ENCODE results near the gene DNASE1L2. TPM values are rescaled to one million over a fixed set of nuclear protein-coding genes. Genes with fewer than 3 reads are reported as not detected.

The DNASE1L2 gene
- polyA plus RNA-seq, 1 experiment = 0.38 TPM

DNA sequence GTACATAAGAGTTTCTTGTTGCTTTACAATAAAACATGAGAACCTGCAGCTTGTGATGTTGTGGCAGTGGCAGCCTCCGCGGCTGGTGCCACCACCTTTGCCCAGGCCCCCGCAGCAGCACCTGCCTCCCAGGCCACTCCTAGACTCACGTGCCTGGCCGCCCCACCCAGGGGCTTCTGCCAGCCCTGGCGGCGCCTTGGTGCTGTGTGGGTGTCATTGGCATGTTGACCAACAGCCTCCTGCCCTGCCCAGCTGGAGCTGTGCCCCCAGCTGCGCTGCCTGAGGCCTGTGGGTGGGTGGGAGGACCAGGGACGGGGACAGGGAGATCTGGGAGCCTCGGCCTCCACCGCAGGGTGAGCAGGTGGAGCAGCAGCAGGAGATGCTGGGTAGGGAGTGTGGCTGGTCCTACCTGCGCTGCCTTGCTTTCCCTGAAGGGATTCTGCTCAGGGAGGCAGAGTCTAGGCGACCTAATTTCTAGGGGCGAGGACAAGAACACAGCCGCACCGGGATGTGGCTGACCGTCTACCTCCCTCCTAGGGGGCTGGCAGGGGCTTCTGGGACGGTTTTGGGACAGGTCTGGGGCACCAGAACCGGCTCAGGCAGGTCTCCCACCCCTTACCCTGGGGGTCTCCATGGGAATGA, 428 bp upstream of the DNASE1L2 start:
- Histone ChIP-seq H3K27me3 (ENCODE audit: control insufficient read depth, insufficient read depth, low read length) (no peaks in the 10 kb centered on the region), H3K36me3 (ENCODE audit: control insufficient read depth, insufficient read depth, low read length) (peaks cover 33% of the 10 kb centered on the region), H3K4me3 (ENCODE audit: low read depth, low read length) (no peak overlapping the region)
- DNase-seq (ENCODE audit: low read depth) = no peak
- CTCF ChIA-PET = no interaction called here
- POLR2A ChIA-PET = interaction anchor here (0.6 kb wide), 1 partner anchor 233 kb away, joined by 4 read pairs; no protein-coding TSS in a partner anchor
- TF ChIP-seq, protein P1, sequence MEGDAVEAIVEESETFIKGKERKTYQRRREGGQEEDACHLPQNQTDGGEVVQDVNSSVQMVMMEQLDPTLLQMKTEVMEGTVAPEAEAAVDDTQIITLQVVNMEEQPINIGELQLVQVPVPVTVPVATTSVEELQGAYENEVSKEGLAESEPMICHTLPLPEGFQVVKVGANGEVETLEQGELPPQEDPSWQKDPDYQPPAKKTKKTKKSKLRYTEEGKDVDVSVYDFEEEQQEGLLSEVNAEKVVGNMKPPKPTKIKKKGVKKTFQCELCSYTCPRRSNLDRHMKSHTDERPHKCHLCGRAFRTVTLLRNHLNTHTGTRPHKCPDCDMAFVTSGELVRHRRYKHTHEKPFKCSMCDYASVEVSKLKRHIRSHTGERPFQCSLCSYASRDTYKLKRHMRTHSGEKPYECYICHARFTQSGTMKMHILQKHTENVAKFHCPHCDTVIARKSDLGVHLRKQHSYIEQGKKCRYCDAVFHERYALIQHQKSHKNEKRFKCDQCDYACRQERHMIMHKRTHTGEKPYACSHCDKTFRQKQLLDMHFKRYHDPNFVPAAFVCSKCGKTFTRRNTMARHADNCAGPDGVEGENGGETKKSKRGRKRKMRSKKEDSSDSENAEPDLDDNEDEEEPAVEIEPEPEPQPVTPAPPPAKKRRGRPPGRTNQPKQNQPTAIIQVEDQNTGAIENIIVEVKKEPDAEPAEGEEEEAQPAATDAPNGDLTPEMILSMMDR (IDR thresholded peaks at IDR 0.05; ENCODE audit: insufficient read depth, low read depth, low read length) = no peak

GRCh38 chr16:2237102-2237482, 848 bp downstream of the DNASE1L2 start:
- TF ChIP-seq, protein P1 (IDR thresholded peaks at IDR 0.05; ENCODE audit: insufficient read depth, low read depth, low read length) = no peak
- peaks cover 25% of the 10 kb centered on the region for H3K36me3 ChIP-seq (ENCODE audit: control insufficient read depth, insufficient read depth, low read length)
- DNase-seq (ENCODE audit: low read depth) = no peak
- H3K4me3 ChIP-seq (ENCODE audit: low read depth, low read length) = no peak overlapping the region
- no peaks in the 10 kb centered on the region for H3K27me3 ChIP-seq (ENCODE audit: control insufficient read depth, insufficient read depth, low read length)
- ChIA-PET CTCF (no interaction called here), POLR2A (no interaction called here)

GRCh38 chr16:2237493-2238149, 1.4 kb downstream of the DNASE1L2 start:
- no peaks in the 10 kb centered on the region for H3K27me3 ChIP-seq (ENCODE audit: control insufficient read depth, insufficient read depth, low read length)
- TF ChIP-seq, protein P1 (IDR thresholded peaks at IDR 0.05; ENCODE audit: insufficient read depth, low read depth, low read length) = no peak
- POLR2A ChIA-PET = no interaction called here
- CTCF ChIA-PET = no interaction called here
- DNase-seq (ENCODE audit: low read depth) = no peak
- H3K36me3 ChIP-seq (ENCODE audit: control insufficient read depth, insufficient read depth, low read length) = peaks cover 23% of the 10 kb centered on the region
- H3K4me3 ChIP-seq (ENCODE audit: low read depth, low read length) = no peak overlapping the region

DNA sequence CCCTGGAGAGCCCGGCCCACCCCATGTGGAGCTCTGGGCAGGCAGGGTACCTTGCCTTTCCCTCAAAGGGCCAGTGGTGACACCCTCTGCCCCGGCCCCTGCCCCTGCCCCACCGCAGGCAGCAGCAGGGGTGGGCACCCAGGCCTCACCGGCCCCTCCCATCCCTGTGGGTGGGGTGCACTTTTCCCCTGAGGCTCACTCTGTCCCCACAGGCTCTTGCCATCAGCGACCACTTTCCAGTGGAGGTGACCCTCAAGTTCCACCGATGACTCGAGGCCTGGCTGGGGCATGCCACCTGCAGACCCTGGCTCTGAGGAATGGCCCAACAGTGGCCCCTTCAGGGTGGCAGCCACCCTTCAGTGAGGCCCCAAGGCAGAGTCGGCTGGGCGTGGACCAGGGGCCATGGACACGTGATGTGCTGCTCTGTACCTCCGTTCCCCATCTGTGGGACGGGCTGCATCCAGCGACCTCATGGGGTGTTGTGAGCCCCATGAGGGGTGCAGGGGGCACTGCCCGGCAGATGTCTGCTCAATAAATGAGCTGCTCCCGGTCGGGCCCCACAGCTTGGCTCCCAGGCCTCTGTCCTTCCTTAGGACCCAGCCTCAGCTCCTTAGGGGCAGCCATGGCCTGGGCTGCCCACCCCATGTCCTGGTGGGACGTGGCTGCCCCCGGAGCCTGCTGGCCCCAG, 2.0 kb downstream of the DNASE1L2 start:
- Histone ChIP-seq H3K27me3 (ENCODE audit: control insufficient read depth, insufficient read depth, low read length) (no peaks in the 10 kb centered on the region), H3K36me3 (ENCODE audit: control insufficient read depth, insufficient read depth, low read length) (peaks cover 20% of the 10 kb centered on the region), H3K4me3 (ENCODE audit: low read depth, low read length) (no peak overlapping the region)
- ChIA-PET CTCF (interaction anchor here (0.8 to 0.9 kb wide), 2 partner anchors 12 to 13 kb away, joined by 3 read pairs; partner anchors contain the start of gene ECI1), POLR2A (no interaction called here)
- DNase-seq (ENCODE audit: low read depth) = no peak
- TF ChIP-seq, protein P1 (IDR thresholded peaks at IDR 0.05; ENCODE audit: insufficient read depth, low read depth, low read length) = no peak

All from BJ (cell line).